ENCODE data around the gene TRIM5.
A peak's percentile ranks its signal among the peaks of the same experiment; 100 is the strongest.
"Not testable (repeated sequence)": the region's sequence is repeated elsewhere in the genome, so short reads cannot be mapped to it uniquely, and the experiment has no call there.

Gene TRIM5

GRCh38 chr11:5686426-5686825 lies 1.6 kb upstream of the TRIM5 start:
- DNase-seq = no peak

GRCh38 chr11:5684036-5684645 lies 733 bp downstream of the TRIM5 start:
- peak; percentile 33 for DNase-seq

DNA sequence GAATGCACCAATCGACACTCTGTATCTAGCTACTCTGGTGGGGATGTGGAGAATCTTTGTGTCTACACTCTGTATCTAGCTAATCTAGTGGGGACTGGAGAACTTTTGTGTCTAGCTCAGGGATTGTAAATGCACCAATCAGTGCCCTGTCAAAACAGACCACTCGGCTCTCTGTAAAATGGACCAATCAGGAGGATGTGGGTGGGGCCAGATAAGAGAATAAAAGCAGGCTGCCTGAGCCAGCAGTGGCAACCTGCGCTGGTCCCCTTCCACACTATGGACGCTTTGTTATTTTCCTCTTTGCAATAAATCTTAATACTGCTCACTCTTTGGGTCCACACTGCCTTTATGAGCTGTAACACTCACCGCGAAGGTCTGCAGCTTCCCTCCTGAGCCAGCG lies 1.3 kb downstream of the TRIM5 start:
- peak; percentile 38 for DNase-seq

DNA sequence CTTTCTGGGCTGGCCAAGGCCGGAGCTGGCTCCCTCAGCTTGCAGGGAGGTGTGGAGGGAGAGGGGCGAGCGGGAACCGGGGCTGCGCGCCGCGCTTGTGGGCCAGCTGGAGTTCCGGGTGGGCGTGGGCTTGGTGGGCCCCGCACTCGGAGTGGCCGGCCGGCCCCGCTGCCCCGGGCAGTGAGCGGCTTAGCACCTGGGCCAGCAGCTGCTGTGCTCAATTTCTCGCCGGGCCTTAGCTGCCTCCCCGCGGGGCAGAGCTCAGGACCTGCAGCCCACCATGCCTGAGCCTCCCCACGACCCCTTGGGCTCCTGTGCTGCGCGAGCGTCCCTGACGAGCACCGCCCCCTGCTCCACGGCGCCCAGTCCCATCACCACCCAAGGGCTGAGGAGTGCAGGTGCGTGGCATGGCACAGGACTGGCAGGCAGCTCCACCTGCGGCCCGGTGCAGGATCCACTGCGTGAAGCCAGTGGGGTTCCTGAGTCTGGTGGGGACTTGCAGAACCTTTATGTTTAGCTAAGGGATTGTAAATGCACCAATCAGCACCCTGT lies 1.9 kb downstream of the TRIM5 start:
- DNase-seq = not testable (repeated sequence)

- DNase-seq = no peak
Observed at GRCh38 chr11:5679811-5680210, 5.1 kb downstream of the TRIM5 start.

DNA sequence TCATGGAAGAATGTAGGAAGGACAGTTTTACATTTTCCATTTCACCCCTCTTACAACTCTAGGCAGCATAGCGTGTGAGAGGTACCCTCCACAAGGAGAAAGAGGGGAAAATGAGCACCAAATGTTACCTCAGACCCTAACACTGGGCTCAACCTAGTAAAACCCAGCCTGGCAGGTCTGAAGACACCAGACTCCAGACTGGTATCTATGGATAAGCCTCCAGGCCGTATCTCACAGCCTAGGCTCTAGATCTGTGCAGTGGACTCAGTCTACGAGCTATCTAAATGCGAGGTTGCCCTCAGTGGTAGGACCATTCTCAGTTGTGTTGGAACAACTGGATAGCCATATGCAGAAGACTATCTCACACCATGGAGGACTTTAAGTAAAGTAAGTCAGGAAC lies 10.5 kb downstream of the TRIM5 start:
- no peak for DNase-seq

DNA sequence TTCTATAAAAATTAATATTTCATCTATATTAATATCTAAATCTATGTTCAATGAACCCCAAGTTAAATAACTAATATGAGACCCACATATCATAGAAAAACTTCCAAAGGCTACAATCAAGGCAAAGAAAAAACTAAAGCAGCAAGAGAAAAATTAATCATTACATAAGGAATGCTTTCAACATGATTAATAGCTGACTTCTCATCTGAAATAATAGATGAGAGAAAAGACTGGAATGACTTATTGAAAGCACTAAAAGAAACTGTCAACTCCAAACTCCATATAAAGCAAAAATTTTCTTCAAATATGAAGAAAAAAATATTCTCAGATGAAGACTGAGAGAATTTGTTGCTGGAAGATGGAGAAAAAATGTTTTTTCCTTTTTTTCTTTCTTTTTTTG lies 13.0 kb downstream of the TRIM5 start:
- no peak for DNase-seq

DNA sequence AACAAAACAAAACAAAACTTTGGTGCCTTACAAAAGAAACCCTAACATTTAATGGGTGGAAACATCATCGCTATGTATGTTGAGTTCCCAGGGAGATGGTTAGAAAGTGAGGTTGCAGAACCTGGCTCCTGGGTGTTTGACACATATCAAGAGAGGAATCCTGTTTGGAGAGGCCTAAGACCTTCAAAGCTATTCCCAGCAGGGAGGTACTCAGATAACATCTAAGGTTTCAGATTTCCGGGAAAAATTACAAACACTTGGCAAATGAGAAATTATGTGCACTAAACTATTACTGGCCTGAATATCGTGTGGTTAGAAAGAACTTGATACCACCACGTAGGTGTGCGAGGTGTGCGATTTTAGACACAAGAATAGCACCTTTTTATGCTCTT lies 18.5 kb downstream of the TRIM5 start:
- DNase-seq = no peak

- no peak for DNase-seq
Observed at GRCh38 chr11:5665746-5666401, 19.0 kb downstream of the TRIM5 start.

DNA sequence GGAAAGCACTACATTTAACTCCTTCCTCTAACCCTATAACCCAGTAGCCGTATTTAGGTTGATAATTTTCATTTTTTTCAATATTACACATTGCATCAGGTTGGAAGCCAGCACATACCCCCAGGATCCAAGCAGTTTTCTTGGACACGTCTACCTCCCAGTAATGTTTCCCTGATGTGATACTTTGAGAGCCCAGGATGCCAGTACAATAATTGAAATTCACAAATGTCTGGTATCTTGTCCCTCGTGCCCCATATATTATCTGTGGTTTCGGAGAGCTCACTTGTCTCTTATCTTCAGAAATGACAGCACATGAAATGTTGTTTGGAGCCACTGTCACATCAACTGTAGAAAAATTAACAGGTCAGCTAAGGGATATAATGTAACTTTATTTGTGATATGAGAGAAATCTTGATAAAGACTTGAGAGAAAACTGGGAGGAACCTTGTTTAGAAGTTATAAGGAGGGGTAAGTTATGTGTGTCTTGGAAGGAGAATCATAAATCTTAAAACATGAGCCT lies 19.8 kb downstream of the TRIM5 start:
- peak; percentile 65 for DNase-seq

DNA sequence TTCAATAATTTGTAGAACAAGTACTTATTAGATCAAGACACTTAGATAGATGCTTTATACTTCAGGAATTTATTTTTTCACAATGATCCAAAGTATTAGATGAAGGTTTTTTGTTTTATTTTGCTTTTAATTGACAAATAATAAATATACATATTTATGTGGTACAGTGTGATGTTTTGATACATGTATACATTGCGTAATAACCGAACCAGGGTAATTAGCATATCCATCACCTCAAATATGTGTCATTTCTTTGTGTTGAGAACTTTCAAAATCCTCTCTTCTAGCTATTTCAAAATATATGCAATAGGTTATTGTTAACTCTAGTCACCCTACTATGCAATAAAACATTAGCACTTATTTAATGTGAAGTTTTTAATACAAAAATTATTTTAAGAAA lies 21.4 kb downstream of the TRIM5 start:
- DNase-seq = no peak

DNA sequence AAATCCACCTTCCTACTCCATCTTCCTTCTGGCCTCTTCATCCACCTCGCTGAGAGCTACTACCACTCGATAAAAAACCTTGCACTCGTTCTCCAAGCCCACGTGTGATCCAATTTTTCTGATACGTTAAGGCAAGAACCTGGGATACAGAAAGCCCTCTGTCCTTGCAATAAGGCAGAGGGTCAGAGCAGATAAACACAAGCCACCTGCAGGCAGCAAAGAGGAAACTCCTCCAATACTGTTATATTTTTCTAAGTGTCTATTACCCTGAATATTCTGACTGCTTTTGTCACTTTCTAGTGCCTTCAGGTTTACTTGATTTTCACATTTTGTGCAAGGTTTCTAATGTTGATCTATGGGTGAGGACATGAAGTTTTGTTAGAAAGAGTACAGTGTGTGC lies 26.6 kb downstream of the TRIM5 start:
- DNase-seq = no peak

DNA sequence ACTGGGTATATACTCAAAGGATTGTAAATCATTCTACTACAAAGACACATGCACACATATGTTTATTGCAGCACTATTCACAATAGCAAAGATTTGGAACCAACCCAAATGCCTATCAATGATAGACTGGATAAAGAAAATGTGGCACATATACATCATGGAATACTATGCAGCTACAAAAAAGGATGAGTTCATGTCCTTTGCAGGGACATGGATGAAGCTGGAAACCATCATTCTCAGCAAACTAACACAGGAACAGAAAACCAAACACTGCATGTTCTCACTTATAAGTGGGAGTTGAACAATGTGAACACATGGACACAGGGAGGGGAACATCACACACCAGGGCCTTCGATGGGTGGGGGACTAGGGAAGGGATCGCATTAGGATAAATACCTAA lies 27.9 kb downstream of the TRIM5 start:
- not testable (repeated sequence) for DNase-seq

GRCh38 chr11:5655474-5655873 lies 29.4 kb downstream of the TRIM5 start:
- no peak for DNase-seq

DNA sequence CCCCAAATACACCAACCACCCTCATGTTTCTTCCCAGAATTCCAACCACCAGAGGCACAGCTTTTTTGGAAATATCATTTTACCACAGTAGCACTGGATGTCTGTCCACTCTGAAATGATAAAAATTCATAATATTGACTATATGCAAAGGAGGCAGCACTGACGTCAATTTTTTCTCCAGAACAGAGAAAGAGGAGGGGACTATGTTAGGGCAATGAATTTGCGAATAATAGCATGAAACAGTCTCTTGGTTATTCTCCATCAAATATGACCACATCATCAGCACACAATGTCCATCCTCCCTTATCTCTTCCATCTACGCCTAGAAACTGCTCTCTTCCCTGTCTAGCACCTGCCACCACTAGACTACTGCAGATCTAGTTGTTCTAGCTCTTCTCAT lies 38.7 kb downstream of the TRIM5 start:
- no peak for DNase-seq

GRCh38 chr11:5643585-5643984 lies 41.3 kb downstream of the TRIM5 start:
- DNase-seq = no peak

DNA sequence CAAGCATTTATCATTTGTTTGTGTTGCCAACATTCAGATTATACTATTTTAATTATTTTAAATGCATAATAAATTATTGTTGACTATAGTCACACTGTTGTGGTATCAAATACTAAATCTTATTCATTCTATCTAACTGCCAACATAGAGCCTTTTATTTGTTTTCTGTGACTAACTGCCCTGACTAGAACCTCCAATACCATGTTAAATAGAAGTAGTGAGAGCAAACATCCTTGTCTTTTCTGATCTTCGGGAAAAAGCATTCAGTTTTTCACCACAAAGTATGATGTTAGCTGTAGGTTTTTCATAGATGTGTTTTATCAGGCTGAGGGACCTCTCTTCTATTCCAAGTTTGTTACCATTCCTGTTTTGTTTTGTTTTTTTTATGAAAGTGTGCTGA lies 44.9 kb downstream of the TRIM5 start:
- DNase-seq = no peak

GRCh38 chr11:5631969-5632635 lies 52.8 kb downstream of the TRIM5 start:
- DNase-seq = no peak

GRCh38 chr11:5631417-5631816 lies 53.5 kb downstream of the TRIM5 start:
- no peak for DNase-seq

GRCh38 chr11:5626196-5626595 lies 58.7 kb downstream of the TRIM5 start:
- DNase-seq = no peak

DNA sequence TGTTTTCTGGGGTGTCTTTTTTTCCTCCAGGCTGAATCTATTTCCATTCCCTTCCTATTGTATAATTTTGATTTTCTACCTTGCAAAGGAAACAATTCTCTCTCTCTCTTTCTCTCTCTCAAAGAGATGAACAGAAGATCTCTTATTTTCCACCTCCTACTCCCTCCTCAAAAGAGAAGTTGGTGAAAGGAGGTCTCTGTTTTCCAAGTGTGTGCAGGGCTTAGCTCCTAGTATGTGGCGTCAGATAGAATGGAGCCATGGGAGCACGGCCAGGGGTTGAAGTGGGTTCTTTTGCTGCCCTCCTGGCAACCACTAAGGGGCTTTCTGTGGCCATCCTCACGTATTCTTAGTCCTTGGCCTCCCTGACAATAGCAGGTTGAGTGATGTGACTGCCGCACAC lies 59.6 kb downstream of the TRIM5 start:
- no peak for DNase-seq

DNA sequence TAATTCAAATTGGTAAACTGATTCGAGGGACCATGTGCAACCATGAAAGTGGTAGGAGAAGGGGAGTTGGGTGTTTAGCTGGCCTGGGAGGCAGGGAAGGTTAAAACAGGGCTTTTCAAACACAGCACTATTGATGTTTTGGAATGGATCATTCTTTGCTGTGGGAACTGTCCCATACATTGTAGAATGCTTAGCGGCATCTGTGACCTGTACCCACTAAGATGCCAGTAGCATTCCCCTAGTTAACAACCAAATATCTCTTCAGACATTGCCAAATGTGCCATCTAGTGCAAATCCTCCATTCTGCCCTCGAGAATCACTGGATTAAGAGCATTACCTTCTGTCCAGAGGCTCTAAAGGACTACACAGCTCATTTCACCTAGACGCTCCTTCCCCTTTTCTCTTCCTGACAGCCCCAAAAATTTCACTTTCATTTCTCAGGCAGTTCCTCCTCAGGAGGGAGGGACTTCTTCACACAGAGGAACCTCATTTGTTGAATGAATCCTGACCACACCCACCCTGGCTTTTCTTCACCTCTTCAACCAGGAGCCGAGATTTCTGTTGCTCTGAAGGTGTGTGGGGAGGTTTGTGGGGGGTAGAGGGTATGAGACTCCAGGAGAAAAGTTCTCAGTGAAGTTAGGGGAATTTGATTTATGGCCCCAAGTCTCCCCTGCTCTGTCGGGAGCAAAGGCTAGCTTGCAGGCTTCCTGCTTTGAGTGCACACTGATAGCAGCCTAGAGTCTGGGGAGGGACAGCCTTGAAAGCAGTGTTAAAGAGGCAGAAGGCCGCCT lies 60.2 kb downstream of the TRIM5 start, which contains the start of gene TRIM34:
TSS of gene TRIM34 (plus strand) at position 513 of the 791 bp plus-strand sequence. CDS start 7,331 bp downstream, outside the sequence.
- DNase-seq = peak; percentile 83

- no peak for DNase-seq
Observed at GRCh38 chr11:5622802-5623201, 62.1 kb downstream of the TRIM5 start.

All from hematopoietic multipotent progenitor cell treated with erythropoietin and hydrocortisone succinate and interleukin-3 and kit ligand, for 8 days (in vitro differentiated cells).